ENCODE measurements around the gene MMP25.
"Not testable (repeated sequence)": the region's sequence is repeated elsewhere in the genome, so short reads cannot be mapped to it uniquely, and the experiment has no call there.

The MMP25 gene

DNA sequence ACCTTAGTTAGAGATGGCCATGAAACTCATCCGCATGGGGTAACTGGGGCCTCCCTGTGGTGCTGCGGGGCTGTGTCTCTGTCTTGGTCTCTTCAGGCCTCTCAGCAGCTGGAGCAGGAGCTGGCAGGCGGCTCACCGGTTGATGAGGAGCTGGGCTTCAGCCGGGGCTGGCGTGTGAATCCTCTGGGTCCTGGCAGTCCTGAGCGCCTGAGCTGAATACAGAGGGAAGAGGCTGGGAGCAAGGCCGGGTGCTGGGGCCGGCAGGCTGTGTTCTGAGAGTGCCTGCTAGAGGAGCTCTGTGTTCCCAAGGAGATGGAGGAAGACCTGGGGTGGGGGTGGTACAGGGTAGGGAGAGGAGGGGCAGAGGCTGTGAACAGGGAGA is 9.4 kb downstream of the MMP25 start:
- DNase-seq (ENCODE audit: low read depth) = not testable (repeated sequence)

DNA sequence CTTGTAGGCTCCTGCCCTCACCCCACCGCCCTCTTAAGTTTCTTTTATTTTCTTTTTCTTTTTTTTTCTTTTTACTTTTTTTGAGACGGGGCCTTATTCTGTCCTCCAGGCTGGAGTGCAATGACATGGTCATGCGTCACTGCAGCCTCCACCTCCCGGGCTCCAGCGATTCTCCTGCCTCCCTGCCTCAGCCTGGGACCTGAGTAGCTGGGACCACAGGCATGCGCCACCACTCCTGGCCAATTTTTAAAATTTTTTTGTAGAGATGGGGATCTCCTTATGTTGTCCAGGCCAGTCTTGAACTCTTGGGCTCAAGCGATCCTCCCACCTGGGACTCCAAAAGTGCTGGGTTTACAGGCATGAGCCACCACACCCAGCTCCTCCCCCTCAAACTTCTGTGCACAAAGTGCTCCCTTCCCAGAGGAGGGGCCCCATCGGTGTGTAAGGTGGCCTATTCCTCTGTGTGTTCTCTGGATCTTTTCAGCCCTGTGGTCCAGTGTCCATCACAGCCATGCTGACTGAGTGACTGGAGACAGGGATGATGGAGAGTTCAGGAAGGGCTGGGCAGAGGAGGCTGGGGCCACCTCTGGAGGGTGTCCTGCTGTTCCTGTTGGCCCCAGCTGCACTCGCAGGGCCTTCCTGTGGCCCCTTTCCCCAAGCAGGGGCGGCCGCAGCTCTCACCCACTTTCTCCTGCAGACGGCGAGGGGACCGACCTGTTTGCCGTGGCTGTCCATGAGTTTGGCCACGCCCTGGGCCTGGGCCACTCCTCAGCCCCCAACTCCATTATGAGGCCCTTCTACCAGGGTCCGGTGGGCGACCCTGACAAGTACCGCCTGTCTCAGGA is 10.2 kb downstream of the MMP25 start:
- no peak for DNase-seq (ENCODE audit: low read depth)

DNA sequence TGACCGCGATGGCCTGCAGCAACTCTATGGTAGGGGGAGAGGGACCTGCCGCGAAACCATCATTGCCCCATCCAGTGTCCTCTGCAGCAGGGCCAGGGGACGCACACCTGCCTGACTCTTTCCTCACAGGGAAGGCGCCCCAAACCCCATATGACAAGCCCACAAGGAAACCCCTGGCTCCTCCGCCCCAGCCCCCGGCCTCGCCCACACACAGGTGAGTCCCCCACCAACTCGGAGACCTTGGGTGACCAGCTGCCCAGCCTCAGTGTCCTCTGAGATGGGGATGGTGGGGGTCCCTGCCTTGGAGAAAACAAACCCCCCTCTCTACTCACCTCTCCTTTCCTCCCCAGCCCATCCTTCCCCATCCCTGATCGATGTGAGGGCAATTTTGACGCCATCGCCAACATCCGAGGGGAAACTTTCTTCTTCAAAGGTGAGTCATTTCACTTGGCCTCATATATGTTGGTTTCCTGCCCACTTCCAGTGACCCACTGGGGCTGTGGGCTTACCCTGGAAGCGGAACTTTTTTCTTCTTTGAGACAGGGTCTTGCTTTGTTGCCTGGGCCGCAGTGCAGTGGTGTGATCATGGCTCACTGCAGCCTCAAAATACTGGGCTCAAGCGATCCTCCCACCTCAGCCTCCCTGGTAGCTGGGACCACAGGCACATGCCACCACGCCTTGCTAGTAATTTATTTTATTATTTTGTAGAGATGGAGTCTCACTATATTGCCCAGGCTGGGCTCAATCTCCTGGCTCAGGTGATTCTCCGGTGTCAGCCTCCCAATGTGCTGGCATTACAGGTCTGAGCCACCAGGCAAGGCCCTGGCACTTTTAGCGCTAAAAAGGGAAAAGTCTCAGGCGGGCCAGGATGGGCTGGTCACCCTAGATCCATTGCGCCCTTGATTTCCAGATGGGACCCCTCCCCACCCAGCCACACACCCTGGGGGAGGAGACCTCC is 11.1 kb downstream of the MMP25 start:
- no peak for DNase-seq (ENCODE audit: low read depth)

DNA sequence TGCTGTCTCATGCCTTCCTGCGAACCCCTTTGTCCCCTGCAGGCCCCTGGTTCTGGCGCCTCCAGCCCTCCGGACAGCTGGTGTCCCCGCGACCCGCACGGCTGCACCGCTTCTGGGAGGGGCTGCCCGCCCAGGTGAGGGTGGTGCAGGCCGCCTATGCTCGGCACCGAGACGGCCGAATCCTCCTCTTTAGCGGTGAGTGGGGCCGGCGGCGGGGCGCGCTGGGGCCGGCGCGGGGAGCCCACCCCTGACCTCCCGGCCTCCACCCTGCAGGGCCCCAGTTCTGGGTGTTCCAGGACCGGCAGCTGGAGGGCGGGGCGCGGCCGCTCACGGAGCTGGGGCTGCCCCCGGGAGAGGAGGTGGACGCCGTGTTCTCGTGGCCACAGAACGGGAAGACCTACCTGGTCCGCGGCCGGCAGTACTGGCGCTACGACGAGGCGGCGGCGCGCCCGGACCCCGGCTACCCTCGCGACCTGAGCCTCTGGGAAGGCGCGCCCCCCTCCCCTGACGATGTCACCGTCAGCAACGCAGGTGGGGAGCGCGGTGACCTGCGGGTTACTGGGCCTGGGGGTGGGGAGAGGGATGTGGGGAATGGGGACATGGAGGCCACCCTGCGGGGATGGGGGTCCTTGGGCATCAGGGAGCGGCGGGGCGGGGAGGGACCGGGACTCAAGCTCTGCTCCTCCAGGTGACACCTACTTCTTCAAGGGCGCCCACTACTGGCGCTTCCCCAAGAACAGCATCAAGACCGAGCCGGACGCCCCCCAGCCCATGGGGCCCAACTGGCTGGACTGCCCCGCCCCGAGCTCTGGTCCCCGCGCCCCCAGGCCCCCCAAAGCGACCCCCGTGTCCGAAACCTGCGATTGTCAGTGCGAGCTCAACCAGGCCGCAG is 12.0 kb downstream of the MMP25 start:
- no peak for DNase-seq (ENCODE audit: low read depth)

DNA sequence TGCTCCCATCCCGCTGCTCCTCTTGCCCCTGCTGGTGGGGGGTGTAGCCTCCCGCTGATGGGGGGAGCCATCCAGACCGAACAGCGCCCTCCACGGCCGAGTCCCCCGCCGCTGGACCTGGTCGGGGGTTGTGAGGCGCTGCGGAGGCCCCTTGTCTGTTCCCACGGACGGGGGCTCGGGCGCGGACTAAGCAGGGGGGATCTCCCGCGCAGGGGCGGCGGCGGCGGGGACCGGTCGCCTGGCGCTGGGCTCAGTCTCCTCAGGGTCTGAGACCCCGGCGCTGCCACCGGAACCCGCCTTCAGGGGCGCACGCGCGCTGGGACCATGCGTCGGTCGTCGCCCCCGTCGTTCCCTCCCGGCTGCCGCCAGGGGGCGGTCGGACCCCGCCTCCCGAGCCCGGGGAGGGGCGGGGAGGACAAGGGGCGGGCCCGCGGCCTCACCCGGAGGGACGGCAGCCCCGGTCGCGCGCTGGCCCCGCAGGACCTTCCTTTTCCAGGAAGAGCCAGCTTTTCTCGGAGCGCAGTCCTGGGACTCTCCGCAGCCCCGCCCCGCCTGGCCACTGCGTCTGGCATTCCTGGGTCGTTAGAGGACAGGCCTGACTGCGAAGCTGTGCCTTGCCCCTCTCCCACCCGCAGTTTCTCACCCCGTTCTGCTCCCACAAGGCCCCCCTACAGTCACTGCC is 12.8 kb downstream of the MMP25 start:
- peak; percentile 53 for DNase-seq (ENCODE audit: low read depth)

DNA sequence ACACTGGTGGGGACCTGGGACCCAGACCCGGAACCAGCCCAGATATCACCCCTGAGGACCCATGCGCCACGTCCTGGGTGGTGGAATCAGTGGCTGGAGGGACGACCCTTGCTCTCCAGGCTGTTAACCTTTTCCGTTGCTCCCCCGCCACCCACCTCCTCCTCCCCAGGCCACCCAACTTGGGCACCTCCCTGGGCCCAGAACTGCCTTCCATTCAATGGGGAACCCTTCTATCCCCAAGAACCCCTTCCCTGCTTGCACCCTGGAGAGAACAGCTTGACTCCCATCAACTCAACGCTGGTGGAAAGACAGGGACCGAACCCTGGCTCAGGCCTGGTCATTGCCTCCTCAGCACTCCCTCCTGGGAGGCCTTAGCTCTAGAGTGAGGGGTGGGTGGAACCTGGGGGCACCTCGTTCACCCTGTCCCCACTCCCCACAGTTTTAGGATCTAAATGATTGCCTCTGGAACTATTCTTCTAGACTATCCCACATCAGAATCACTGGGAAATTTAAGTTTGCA is 13.4 kb downstream of the MMP25 start:
- no peak for DNase-seq (ENCODE audit: low read depth)

DNA sequence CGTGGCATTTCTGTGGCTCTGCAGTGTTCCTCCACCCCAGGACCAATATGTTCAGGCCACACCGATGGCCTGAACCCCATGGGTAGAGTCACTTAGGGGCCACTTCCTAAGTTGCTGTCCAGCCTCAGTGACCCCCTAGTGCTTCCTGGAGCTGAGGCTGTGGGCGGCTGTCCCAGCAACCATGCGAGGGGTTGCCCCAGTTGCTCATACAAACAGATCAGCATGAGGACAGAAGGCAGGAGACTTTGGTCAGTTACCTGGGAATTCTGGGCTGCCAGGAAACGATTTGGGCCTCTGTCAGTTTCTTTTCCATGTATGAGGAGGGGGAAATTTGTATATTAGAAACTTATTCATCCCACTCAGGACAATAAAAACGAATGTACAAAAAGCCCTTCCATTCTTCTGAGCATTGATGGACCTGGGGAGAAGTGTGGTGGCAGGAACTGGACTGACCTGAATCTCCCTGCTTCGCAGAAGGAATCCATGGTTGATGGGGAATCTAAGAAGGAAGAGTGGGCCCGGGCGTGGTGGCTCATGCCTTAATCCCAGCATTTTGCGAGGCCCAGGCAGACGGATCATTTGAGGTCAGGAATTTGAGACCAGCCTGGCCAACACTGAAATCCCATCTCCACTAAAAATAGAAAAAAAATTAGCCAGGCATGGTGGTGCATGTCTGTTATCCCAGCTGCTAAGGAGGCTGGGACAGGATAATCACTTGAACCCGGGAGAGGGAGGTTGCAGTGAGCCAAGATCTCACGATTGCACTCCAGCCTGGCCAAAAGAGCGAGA is 14.2 kb downstream of the MMP25 start:
- DNase-seq (ENCODE audit: low read depth) = no peak

DNA sequence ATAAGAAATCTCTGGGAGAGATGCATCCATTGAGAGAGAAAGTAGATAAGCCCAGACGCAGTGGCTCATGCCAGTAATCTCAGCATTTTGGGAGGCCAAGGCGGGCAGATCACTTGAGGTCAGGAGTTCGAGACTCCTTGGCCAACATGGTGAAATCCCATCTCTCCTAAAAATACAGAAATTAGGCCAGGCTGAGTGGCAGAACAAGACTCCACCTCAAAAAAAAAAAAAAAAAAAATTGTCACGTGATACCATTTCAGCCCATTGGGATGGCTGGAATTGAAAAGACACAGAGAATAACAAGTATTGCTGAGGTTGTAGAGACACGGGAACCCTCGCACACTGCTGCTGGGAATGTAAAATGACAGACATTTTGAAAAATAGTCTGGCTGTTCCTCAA is 16.2 kb downstream of the MMP25 start:
- no peak for DNase-seq (ENCODE audit: low read depth)

DNA sequence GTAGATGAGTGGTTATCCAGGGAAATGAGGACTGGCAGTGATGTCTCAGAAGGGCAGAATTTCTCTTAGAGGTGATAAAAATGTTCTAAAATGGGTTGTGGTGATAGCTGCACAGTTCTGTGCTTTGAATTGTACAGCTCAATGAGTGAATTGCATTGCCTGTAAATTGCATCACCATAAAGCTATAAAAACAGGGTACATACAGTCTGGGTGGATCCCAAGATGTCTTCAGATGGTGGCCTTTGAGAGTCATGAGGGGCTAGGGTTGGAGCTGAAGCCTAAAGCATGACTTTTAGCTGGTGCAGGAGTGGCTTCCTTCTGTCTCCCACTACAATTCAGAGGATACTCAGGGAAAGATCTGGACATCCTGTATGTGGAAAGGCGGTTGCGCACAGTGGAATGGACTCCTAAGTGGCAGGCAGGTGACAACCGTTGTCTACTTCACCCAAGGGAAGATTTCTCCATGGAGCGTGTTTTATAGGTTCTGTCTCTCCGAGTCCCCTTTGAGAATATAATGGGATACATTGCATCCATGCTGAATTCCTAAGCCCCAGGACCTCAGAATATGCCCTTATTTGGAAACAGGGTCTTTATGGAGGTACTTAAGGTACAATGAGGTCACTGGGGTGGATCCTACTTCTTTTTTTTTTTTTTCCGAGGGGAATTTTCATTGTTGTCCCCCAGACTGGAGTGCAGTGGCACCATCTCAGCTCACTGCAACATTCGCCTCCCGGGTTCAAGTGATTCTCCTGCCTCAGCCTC is 17.4 kb downstream of the MMP25 start:
- no peak for DNase-seq (ENCODE audit: low read depth)

DNA sequence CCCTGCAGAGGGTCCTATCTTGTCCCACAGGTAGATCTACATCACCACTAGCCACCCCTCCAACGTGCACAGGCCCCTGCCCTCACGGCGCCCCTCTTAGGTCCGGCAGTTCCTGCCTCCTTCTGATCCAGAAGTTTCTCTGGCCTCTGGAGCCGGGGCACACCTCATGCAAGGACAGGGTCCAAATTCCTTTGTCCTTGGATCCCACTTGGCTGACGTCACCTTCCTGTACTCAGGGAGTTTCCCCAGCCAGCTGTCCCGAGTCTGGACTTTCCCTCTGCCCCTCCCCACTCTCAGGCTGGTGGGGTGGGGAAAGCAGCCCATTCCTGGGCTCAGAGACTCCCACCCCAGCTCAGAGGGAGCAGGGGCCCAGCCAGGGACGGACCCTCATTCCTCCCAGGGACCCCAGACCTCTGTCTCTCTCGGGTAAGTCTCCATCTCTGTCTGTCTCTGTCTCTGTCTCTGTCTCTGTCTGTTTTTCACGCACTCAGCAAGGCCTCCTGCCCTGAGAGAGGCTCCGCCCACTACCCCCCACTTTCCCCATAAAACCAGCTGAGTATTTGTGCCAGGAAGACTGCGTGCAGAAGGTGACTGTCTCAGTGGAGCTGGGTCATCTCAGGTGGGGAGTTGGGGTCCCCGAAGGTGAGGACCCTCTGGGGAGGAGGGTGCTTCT is 18.8 kb downstream of the MMP25 start, which contains the start of gene IL32:
Gene IL32, plus strand, starts transcription at position 572 of the 673 bp plus-strand sequence. CDS start 172 bp downstream, outside the sequence.
- DNase-seq (ENCODE audit: low read depth) = no peak

DNA sequence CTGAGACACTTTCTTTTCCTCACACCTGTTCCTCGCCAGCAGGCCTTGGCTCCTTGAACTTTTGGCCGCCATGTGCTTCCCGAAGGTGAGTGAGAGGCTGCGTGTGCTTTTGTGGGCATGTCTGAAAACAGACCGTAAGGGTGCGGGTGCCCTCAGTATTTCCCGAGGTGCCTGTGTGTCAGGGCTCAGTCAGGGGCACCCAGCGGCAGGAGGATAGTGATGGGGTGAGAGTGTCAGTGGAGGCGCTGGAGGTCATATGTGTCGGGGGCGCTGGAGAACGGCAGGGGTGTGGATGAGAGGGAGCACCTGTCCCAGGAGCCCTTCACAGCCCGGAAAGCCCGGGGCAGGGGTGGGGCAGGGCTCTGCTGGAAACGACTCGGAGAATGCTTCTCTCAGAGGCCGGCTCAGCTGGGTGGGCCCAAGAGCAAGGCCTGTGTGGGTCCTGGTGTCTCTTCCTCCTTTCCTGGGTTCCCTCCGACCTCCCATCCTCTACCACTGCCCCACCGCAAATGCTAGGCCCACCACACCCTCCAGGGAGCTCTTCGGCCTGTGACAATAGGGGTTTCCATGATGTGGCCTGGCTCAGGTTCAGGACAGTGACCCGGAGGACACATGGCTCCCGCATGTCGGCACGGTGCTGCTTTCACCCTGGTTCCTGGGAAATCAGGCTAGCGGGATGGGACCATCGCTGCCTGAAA is 19.5 kb downstream of the MMP25 start:
- DNase-seq (ENCODE audit: low read depth) = no peak

DNA sequence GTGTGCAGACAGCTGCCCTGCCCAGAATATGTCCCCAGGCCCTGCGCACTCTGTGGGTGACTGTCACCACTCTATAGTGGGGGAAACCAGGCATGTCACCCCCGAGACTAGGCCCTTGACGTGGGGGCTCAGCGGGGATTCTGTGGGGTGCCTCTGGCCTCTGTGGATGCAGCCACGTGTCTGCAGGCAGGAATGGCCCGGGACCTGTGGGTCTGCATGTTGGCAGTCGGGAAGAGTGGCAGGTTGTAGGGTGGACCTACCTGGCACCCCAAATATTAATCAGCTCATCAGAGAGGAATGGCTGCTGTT is 20.0 kb downstream of the MMP25 start:
- DNase-seq (ENCODE audit: low read depth) = no peak

DNA sequence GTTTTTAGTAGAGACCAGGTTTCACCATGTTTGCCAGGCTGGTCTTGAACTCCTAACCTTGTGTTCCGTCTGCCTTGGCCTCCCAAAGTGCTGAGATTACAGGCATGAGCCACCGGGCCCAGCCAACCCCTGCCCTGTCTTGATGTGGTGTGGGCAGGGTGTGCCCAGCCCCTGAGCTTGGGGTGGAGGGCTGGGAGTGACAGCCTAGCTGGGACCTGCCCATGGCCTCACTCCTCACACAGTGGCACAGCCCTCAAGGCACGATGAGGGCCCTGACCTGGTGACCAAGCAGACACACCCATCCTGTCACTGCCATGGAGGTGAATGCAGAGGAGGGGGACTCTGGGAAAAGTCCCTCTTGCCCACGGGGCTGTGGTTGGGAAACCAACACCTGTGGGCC is 22.1 kb downstream of the MMP25 start:
- DNase-seq (ENCODE audit: low read depth) = no peak

DNA sequence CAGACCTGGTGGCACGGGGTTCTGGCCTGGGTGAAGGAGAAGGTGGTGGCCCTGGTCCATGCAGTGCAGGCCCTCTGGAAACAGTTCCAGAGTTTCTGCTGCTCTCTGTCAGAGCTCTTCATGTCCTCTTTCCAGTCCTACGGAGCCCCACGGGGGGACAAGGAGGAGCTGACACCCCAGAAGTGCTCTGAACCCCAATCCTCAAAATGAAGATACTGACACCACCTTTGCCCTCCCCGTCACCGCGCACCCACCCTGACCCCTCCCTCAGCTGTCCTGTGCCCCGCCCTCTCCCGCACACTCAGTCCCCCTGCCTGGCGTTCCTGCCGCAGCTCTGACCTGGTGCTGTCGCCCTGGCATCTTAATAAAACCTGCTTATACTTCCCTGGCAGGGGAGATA is 22.8 kb downstream of the MMP25 start:
- DNase-seq (ENCODE audit: low read depth) = not testable (repeated sequence)

DNA sequence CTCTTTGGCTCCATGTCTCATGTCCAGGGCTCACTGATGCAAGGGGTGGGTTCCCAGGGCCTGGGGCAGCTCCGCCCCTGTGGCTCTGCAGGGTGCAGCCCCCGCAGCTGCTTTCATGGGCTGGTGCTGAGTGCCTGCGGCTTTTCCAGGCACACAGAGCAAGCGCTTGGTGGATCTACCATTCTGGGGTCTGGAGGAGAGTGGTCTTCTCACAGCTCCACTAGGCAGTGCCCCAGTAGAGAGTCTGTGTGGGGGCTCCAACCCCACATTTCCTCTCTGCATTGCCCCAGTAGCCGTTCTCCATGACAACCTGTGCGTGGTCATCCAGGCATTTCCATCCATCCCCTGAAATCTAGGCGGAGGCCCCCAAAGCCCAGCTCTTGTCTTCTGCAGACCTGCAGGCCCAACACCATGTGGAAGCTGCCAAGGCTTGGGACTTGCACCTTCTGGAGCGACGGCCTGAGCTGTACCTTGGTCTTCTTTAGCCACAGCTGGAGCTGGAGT is 24.3 kb downstream of the MMP25 start:
- no peak for DNase-seq (ENCODE audit: low read depth)

DNA sequence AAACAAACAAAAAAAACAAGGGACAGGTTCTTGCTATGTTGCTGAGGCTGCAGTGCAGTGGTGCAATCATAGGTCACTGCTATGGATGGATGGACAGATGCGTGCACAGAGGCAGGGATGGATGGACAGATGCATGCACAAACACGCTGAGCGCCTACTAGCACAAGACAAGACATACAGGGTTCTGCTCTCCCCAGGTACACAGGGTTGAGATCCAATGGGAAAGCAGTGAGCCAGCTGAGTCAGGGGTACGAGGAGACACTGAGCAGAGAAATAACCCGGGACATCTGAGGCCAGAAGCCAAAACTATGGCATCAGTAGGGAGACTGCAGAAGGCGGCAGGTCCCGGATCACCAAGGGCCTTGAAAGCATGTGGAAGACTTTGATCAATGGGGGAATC is 25.3 kb downstream of the MMP25 start:
- DNase-seq (ENCODE audit: low read depth) = no peak

DNA sequence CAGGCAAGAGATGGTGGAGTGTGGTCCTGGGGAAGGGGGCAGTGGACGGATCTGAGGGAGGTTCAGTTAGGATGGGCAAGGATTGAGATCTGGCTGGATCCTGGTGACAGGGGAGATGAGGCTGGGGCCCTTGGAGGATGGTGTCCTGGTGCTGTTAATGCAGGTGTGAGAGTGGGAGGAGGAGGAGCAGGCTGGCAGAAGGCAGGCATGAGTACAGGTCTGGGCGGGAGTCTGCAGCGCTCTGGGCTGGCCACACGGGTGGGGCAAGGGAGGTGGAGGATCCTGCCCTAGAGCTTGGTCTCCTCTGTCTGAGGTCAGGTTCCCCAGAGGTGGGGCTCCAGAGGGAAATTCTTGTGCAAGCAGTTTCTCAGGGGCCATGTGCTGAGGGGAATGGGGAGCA is 25.8 kb downstream of the MMP25 start:
- not testable (repeated sequence) for DNase-seq (ENCODE audit: low read depth)

DNA sequence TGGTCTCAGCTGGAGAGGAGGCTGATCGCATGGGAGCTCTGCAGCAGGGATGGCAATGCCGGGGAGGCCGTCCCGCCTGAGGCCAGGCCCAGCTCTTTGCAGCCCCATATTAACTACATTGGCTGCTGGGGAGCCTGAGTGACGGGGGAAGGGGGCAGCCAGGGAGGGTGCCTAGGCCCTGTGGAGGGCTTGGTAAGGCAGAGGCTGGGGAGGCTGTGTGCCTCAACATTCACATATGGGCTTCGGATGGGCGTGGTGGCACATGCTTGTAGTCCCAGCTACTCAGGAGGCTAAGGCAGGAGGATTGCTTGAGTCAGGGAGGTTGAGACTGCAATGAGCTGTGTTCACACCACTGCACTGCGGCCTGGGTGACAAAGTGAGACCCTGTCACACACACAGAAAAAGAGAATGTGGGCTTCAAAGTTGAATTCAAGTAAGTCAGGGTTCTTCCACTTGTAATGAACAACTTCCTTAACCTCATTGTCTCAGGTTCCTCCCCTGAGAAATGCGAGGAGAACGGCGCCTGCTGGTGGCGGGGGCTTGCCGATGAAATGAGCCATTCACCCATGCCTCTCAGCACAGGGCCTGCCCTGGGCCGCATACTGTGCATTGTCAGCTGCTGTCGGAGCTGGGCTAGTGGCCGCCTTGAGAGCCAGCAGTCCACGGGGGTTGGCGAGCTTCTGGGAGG is 26.4 kb downstream of the MMP25 start:
- DNase-seq (ENCODE audit: low read depth) = not testable (repeated sequence)
